GM19463 (cell line): Measurements from ENCODE around the gene TMSB15B.
A peak's percentile ranks its signal among the peaks of the same experiment; 100 is the strongest.
"Not testable (repeated sequence)": the region's sequence is repeated elsewhere in the genome, so short reads cannot be mapped to it uniquely, and the experiment has no call there.

ENCODE experiments used
- ATAC-seq: cut with Tn5 transposase; IDR thresholded peaks from one replicate; pipeline ENCODE4 v1.9.1; 2021; ENCODE audit warnings: mild to moderate bottlenecking, moderate library complexity; ENCODE audit not compliant: unreplicated experiment

Gene TMSB15B

GRCh38 chrX:103962411-103963278 lies at the start of gene TMSB15B:
Gene TMSB15B (plus strand): TSS chrX:103962627.
- ATAC-seq = peak; percentile 96

DNA sequence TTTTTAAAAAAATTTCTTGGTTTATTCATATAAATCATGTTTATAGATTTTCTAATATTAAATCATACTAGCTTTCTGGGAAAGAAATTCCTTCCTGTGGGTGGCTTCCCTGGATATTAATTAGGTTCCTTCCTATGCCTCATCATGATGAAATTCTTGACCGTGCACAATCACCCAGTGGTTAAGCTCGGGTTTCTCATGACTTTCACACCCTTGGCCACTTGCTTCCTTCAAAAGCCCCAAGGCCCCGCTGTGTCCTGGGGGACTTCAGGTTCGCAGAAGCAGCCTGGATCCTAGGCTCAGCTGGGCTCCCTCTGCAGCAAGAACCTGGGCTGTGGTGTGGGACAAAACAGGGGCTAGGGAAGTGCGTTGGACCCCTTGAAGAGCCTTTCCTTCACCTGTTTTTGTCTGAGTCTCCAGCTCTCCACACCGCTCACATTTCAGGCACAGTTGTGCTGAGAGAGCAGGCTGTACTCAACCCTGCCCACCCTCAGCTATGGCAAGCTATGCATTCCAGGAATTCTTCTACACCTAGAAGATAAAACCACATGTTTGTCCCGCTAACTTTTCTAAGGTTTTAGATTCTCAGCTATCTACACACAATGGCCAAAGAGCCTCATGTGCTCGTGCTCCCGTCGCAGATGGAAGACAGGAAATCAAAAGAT lies 48.9 kb upstream of the TMSB15B start:
- ATAC-seq = no peak

DNA sequence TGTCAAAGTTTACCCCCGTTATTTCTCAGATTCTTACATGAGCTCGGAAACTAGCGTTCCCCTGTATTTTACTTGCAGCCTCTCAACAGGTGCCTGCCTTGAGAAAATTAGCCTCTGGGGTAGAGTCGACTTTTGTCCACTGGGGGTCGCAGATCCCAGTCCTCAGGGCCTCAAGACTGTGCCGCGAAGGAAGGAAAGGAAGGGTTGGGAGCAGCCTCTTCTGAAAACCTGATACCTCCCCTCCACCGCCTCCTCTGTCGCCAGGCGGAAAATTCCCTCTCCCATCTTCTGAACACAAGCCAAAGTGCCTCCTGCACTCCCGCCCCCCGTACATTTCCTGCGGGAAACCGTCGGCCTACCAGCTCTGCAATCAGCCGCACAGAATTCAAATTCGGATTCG lies 44.4 kb upstream of the TMSB15B start:
- ATAC-seq = peak; percentile 30

DNA sequence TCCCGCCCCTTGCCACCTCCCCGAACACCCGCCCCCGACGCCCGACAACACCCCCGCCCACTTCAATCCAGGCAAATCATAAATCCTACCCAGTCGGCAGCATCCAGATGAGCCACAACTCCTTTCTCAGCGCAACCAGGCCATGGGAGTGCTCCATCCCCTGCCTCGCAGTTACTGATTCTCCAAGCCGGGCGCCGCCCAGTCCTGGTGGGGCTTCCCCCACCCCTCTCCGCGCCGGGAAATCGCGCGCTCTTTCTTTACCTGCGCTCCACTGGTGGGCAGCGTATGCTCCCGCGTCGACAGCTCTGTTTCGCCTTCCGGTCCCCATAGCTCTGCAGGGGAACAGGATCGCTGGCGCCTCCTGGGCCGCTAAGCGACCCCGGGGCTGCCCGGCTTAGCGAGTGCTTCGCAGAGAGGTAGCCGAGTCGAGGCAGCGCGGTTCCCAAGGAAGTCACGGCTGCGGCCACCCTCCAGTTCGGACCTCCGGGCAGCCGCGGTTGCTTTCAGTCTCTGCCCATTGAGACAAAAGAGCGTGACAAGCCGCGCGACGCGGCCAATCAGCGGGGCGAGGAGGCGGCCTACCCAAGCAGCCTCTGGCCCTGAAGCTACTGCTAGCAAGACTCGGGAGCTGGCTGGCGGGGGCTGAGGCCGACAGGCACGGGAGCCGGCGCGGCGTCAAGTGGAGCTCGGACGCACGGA lies 43.7 kb upstream of the TMSB15B start:
- ATAC-seq = peak; percentile 58

- ATAC-seq = peak; percentile 33
Observed at GRCh38 chrX:103919270-103919637, 43.2 kb upstream of the TMSB15B start.

- peak; percentile 34 for ATAC-seq
Observed at GRCh38 chrX:103920515-103920914, 41.9 kb upstream of the TMSB15B start.

GRCh38 chrX:103927030-103927429 lies 35.4 kb upstream of the TMSB15B start:
- ATAC-seq = peak; percentile 77

DNA sequence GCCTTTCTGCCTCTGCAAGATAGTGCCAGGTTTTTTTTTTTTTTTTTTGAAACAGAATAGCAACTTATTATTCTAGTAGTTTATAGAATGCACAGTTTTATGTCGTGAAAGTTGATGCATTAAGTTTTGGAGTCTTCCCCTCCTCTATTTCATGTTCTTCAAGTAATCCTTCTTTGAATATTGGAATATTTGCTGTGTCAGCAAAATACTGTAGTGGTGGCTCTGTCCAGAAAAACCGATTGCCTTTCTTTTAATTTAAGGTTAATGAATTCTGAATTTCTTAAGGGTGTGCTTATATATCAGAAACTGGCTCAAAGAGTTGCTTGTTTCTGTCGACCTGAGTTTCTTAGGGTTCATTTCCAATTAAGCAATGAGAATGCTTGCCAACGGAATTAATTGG lies 34.8 kb upstream of the TMSB15B start:
- no peak for ATAC-seq

- peak; percentile 95 for ATAC-seq
Observed at GRCh38 chrX:103932133-103932532, 30.3 kb upstream of the TMSB15B start.

DNA sequence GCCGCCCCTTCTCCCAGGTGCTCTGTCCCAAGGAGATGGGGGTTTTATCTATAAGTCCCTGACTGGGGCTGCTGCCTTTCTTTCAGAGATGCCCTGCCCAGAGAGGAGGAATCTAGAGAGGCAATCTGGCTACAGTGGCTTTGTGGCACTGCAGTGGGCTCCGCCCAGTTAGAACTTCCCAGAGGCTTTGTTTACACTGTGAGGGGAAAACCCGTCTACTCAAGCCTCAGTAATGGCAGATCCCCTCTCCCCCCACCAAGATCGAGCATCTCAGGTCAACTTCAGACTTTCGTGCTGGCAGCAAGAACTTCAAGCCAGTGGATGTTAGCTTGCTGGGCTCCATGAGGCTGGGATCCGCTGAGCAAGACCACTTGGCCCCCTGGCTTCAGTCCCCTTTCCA lies 22.2 kb upstream of the TMSB15B start:
- ATAC-seq = not testable (repeated sequence)

DNA sequence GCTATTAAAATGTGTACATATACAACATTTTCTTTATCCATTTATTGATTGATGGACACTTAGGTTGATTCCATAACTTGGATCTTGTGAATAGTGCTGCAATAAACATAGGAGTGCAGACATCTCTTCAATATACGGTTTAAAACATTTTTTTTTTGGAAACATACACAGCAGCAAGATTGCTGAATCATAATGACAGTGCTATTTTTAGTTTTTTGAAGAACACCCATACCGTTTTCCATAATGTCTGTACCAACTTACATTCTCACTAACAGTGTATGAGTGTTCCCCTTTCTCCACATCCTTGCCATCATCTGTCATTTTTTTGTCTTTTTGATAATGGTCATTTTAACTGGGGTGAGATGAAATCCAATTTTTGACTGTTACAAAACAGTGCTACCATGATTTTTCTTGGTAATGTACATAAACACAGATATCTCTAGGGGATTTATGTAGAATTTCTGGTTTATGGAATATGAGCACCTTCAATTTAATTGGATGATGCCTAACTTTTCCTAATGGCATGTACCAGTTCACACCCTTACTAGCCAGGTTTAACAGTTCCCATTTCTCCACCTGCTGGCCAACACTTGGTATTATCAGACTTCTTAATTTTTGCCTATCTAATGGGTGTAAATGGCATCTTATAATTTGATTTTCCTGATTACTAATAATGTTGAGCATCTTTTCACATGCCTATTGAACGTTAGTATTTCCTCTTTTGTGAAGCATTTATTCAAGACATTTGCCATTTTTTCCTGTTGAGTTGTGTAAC lies 21.0 kb upstream of the TMSB15B start:
- peak; percentile 67 for ATAC-seq

DNA sequence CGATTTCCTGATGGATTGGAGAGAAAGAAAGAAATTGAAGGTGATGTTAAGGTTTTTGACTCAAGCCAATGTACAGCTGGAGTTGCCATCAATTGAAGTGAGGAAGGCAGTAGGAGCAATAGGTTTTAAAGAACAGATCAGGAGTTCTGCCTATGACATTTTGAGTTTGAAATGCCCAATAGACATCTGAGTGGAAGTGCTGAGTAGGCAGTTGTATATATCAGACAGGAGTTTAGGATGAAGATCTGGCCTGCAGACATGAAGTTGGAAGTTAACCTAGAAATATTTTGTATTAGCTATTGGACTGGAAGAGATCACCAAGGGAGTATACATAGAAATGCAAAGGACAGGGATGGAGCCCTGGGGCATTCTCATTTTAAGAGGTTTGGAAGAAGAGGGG lies 12.9 kb upstream of the TMSB15B start:
- no peak for ATAC-seq

- no peak for ATAC-seq
Observed at GRCh38 chrX:103953353-103953752, 9.1 kb upstream of the TMSB15B start.

DNA sequence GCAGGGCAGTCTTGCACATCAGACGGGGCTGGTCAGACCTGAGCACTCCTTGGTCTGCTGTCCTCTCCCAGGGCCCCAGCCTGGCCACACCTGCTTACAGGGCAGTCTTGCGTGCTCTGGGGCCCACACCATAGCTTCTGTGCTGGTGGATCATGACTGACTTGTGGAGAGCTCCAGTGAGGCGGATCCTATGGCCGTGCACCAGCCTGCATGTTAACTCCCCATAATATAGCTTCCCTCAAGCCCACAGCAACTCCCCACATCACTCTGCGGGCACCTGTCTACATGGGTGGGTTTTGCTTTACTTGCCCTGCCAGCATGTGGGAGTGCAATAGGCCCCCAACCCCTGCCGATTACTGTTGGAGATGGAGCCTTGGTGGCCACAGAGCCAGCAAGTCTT lies 8.2 kb upstream of the TMSB15B start:
- no peak for ATAC-seq

DNA sequence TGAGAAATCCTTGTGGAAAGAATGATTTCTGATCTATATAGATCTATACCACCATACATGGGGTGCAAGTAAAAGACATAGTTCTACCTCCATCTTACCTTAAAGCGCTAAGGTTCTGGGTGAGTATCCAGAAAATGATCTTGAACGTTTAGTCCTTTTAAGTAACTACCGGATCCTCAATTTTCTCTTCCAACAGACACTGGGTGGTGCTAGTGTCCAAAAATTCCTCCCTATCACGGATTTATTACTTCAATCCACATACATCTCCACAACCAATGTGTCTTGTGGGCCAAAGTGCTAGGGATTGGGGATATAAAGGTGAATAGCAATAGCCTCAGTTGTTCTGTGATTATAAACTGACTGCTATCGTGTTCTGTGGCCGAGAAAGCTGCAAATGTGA lies 1.8 kb upstream of the TMSB15B start:
- not testable (repeated sequence) for ATAC-seq

- ATAC-seq = not testable (repeated sequence)
Observed at GRCh38 chrX:103983508-103983907, 21.1 kb downstream of the TMSB15B start.

- peak; percentile 79 for ATAC-seq
Observed at GRCh38 chrX:103999234-103999633, 36.8 kb downstream of the TMSB15B start.

- ATAC-seq = no peak
Observed at GRCh38 chrX:104008831-104009230, 46.4 kb downstream of the TMSB15B start.

- no peak for ATAC-seq
Observed at GRCh38 chrX:104013158-104013557, 50.7 kb downstream of the TMSB15B start.

DNA sequence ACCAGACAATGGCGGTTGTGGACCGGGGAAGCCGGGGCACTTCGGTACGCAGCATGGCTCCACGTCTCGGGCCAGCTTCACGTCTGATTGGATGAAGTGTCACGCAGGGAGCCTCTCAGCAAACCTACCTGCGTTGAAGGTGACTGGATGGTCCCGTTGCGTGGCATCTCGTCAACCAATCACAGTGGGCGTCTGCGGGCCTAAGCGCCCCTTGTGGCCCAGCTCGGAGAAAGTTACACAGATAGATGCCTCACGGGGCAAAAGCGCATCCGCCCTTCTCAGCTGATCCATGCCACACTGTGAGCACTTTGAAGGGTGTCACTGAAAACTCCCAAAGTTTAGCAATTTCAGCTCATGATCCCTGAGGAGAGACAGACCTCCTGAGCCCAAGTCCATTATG lies 51.2 kb downstream of the TMSB15B start, which contains the start of gene H2BW1:
Gene H2BW1, minus strand, starts transcription at position 103 of the 400 bp plus-strand sequence. CDS start 132 bp downstream, outside the sequence.
- ATAC-seq = no peak

DNA sequence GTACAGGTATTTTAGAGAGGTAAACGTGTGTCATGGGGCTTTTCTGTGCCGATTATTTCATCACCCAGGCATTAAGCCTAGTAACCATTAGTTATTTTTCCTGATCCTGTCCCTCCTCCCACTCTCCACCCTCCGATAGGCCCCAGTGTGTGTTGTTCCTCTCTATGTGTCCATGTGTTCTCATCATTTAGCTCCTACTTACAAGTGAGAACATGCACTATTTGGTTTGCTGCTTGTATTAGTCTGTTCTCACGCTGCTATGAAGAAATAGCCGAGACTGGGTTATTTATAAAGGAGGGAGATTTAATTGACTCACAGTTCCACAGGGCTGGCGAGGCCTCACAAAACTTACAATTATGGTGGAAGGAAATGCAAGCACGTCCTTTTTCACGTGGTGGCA lies 53.1 kb downstream of the TMSB15B start:
- ATAC-seq = not testable (repeated sequence)
